PC-3 (cell line): ENCODE data around the gene SLC17A8. TPM values are rescaled to one million over a fixed set of nuclear protein-coding genes. Genes with fewer than 3 reads are reported as not detected.

ENCODE experiments used
- ATAC-seq: fragments of 200-7000 bp; cut with Tn5 transposase; 2 replicates; pipeline ENCODE4 v1.9.1; 2020; ENCODE audit warnings: mild to moderate bottlenecking, moderate library complexity
- BruUV-seq: library from RNA; stranded (reverse); fragments of 400-500 nt; replicated peaks from 2 replicates; lab custom pipeline; 2021; lab: Mats Ljungman, UMichigan
- CTCF ChIA-PET: fragments of 300-600 bp; sonication (Branson Sonifier 250); formaldehyde crosslinking; loops from one replicate; lab custom pipeline; 2022; ENCODE audit warnings: antibody characterized with exemption; lab: Charles Lee
- POLR2A ChIA-PET: fragments of 300-600 bp; sonication (Branson Sonifier 250); formaldehyde crosslinking; loops from one replicate; lab custom pipeline; 2022; ENCODE audit warnings: antibody characterized with exemption; ENCODE audit not compliant: unreplicated experiment; lab: Charles Lee
- DNase-seq: peaks from one replicate; pipeline ENCODE4 v3.0.0-alpha.2; 2015
- H2AFZ ChIP-seq: fragments of 300-600 bp; sonication (generic); 2 replicates; pipeline ENCODE4 v1.6.0; 2016; ENCODE audit warnings: antibody characterized with exemption, low read length
- H3F3A ChIP-seq: fragments of 300-600 bp; sonication (generic); one replicate; pipeline ENCODE4 v1.6.0; 2017; ENCODE audit warnings: antibody characterized with exemption, low read length, control low read depth, mild to moderate bottlenecking; ENCODE audit not compliant: unreplicated experiment
- H3K27ac ChIP-seq: fragments of 300-600 bp; sonication (generic); 2 replicates; pipeline ENCODE4 v1.5.1; 2016; ENCODE audit warnings: mild to moderate bottlenecking, low read length
- H3K27me3 ChIP-seq: fragments of 300-600 bp; sonication (generic); 2 replicates; pipeline ENCODE4 v1.6.1; 2016; ENCODE audit warnings: low read length, mixed read lengths
- H3K36me3 ChIP-seq: fragments of 300-600 bp; sonication (generic); 2 replicates; pipeline ENCODE4 v1.6.1; 2016; ENCODE audit warnings: low read depth, mixed run types, low read length, mixed read lengths
- H3K4me1 ChIP-seq: fragments of 300-600 bp; sonication (generic); 2 replicates; pipeline ENCODE4 v1.5.1; 2016; ENCODE audit warnings: low read length; ENCODE audit not compliant: insufficient read depth
- H3K4me2 ChIP-seq: fragments of 300-600 bp; sonication (generic); 2 replicates; pipeline ENCODE4 v1.6.0; 2016; ENCODE audit warnings: low read length
- H3K4me3 ChIP-seq: fragments of 300-600 bp; sonication (generic); 2 replicates; pipeline ENCODE4 v1.5.1; 2016; ENCODE audit warnings: mild to moderate bottlenecking, low read length, mixed read lengths
- H3K79me2 ChIP-seq: fragments of 300-600 bp; sonication (generic); 2 replicates; pipeline ENCODE4 v1.6.1; 2017; ENCODE audit warnings: low read length, mixed read lengths
- H3K9ac ChIP-seq: fragments of 300-600 bp; sonication (generic); 2 replicates; pipeline ENCODE4 v1.6.0; 2016; ENCODE audit warnings: mild to moderate bottlenecking, low read length
- H3K9me2 ChIP-seq: fragments of 300-600 bp; sonication (generic); replicated peaks from 2 replicates; pipeline ENCODE4 v1.6.1; 2016; ENCODE audit warnings: mixed run types, low read length, mixed read lengths
- H3K9me3 ChIP-seq: fragments of 300-600 bp; sonication (generic); 2 replicates; pipeline ENCODE4 v1.6.1; 2016; ENCODE audit warnings: low read length, mixed read lengths
- H4K20me1 ChIP-seq: fragments of 300-600 bp; sonication (generic); 2 replicates; pipeline ENCODE4 v1.6.1; 2016; ENCODE audit warnings: low read length, mixed read lengths
- CTCF ChIP-seq: fragments of 300-600 bp; sonication (generic); conservative IDR thresholded peaks from 2 replicates; pipeline ENCODE4 v1.5.1; 2017; ENCODE audit warnings: antibody characterized with exemption, low read depth, mild to moderate bottlenecking, low read length
- EZH2 ChIP-seq: fragments of 300-600 bp; sonication (generic); IDR thresholded peaks from one replicate; pipeline ENCODE4 v1.6.1; 2017; ENCODE audit warnings: antibody characterized with exemption, mild to moderate bottlenecking, low read length; ENCODE audit not compliant: unreplicated experiment
- EZH2phosphoT487 ChIP-seq: fragments of 300-600 bp; sonication (generic); IDR thresholded peaks from 2 replicates; pipeline ENCODE4 v1.6.1; 2018; ENCODE audit warnings: mild to moderate bottlenecking, antibody characterized with exemption, low read length, borderline replicate concordance
- intact Hi-C: fragments of 100-400 bp; cut with micrococcal nuclease; formaldehyde crosslinking; loops from 2 replicates; pipeline ENCODE4 v1.9.0; 2023
- total RNA-seq: library from RNA; depleted of rRNA; stranded (reverse); fragments of >200 nt; gene quantifications from 2 replicates; pipeline ENCODE4 v1.2.3, GENCODE V29; 2014

SLC17A8 gene
- total RNA-seq, 1 experiment from 2014 or later, result not detected

- no peak overlapping the region for H3K4me3 ChIP-seq
- no peak for DNase-seq
- no peaks in the 10 kb centered on the region for H4K20me1 ChIP-seq
- no TSS peak for BruUV-seq
- CTCF ChIA-PET, result no interaction called here
- ATAC-seq, result no peak
- H3K79me2 ChIP-seq, result no peaks in the 10 kb centered on the region
- peaks cover 19% of the 10 kb centered on the region; the same call in 1 of the 2 replicates for H3K27me3 ChIP-seq
- no peaks in the 10 kb centered on the region for H3K9me3 ChIP-seq
- no peak overlapping the region for H3K27ac ChIP-seq
- no peak overlapping the region for H3K4me2 ChIP-seq
- H3K9me2 ChIP-seq, result no peaks in the 10 kb centered on the region
- H3F3A ChIP-seq, result no peaks in the 10 kb centered on the region
- H3K9ac ChIP-seq, result no peak overlapping the region
- intact Hi-C loops, result no loop called here
- H3K4me1 ChIP-seq, result no peaks in the 10 kb centered on the region
- POLR2A ChIA-PET, result no interaction called here
- H2AFZ ChIP-seq, result no peak overlapping the region
- no peaks in the 10 kb centered on the region for H3K36me3 ChIP-seq
- no peak for TF ChIP-seq EZH2phosphoT487
- TF ChIP-seq EZH2, result no peak
Measured at GRCh38 chr12:100433701-100434100, 76.8 kb downstream of the SLC17A8 start.

DNA sequence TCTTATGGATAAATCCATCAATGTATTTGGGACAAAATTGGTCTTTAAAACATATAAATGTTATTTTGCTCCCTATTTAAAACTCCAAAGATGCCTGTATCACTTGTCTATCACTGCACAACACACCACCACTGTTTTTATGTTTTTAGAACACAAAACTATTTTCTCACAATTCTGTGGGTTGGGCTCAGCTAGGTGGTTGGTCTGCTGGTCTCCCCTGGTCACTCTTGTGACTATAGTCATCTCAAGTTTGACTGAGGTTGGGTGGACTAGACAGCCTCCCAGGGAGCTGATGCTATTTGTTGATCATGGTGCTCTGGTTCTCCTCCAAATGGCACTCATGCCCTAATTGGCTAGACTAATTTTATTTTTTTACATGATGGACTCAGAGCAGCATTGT is 77.3 kb downstream of the SLC17A8 start:
- ChIA-PET POLR2A (no interaction called here), CTCF (no interaction called here)
- Histone ChIP-seq H3K4me3 (no peak overlapping the region), H2AFZ (no peak overlapping the region), H3K79me2 (no peaks in the 10 kb centered on the region), H3K36me3 (no peaks in the 10 kb centered on the region), H3K27me3 (peaks cover 19% of the 10 kb centered on the region; the same call in 1 of the 2 replicates), H3K9me2 (no peaks in the 10 kb centered on the region), H3K9ac (no peak overlapping the region), H3K4me1 (no peaks in the 10 kb centered on the region), H3F3A (no peaks in the 10 kb centered on the region), H3K4me2 (no peak overlapping the region), H4K20me1 (no peaks in the 10 kb centered on the region), H3K27ac (no peak overlapping the region), H3K9me3 (no peaks in the 10 kb centered on the region)
- no TSS peak for BruUV-seq
- DNase-seq (no peak), ATAC-seq (no peak)
- TF ChIP-seq CTCF (no peak), EZH2 (no peak), EZH2phosphoT487 (no peak)
- intact Hi-C loops, result no loop called here

- H3K27ac ChIP-seq, result no peak overlapping the region
- ChIA-PET CTCF (no interaction called here), POLR2A (no interaction called here)
- no peaks in the 10 kb centered on the region for H3F3A ChIP-seq
- H3K4me3 ChIP-seq, result no peak overlapping the region
- no TSS peak for BruUV-seq
- intact Hi-C loops, result no loop called here
- H3K9me2 ChIP-seq, result no peaks in the 10 kb centered on the region
- no peak overlapping the region for H2AFZ ChIP-seq
- H3K4me1 ChIP-seq, result no peaks in the 10 kb centered on the region
- no peak for TF ChIP-seq EZH2
- TF ChIP-seq CTCF, result no peak
- TF ChIP-seq EZH2phosphoT487, result no peak
- ATAC-seq, result no peak
- H3K4me2 ChIP-seq, result no peak overlapping the region
- H3K79me2 ChIP-seq, result no peaks in the 10 kb centered on the region
- peaks cover 35% of the 10 kb centered on the region for H3K27me3 ChIP-seq
- no peaks in the 10 kb centered on the region for H3K9me3 ChIP-seq
- H4K20me1 ChIP-seq, result no peaks in the 10 kb centered on the region
- no peak for DNase-seq
- no peaks in the 10 kb centered on the region for H3K36me3 ChIP-seq
- no peak overlapping the region for H3K9ac ChIP-seq
Measured at GRCh38 chr12:100435957-100436356, 79.1 kb downstream of the SLC17A8 start.
